A375 (cell line): ENCODE measurements around the gene SSX2B. TPM values are rescaled to one million over a fixed set of nuclear protein-coding genes. Genes with fewer than 3 reads are reported as not detected.

Experiments used
- small RNA-seq: library from RNA; depleted of rRNA; stranded (forward); fragments of <200 nt; gene quantifications from one replicate; pipeline ENCODE3, GENCODE V24; 2014
- total RNA-seq: library from RNA; depleted of rRNA; stranded (reverse); fragments of >200 nt; shearing (Covaris generic); gene quantifications from 2 replicates; pipeline ENCODE4 v1.2.3, GENCODE V29; 2014; rRNA removed

SSX2B gene, protein sequence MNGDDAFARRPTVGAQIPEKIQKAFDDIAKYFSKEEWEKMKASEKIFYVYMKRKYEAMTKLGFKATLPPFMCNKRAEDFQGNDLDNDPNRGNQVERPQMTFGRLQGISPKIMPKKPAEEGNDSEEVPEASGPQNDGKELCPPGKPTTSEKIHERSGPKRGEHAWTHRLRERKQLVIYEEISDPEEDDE
- 24.9 and 31.2 TPM in 2 replicates for total RNA-seq

DNA sequence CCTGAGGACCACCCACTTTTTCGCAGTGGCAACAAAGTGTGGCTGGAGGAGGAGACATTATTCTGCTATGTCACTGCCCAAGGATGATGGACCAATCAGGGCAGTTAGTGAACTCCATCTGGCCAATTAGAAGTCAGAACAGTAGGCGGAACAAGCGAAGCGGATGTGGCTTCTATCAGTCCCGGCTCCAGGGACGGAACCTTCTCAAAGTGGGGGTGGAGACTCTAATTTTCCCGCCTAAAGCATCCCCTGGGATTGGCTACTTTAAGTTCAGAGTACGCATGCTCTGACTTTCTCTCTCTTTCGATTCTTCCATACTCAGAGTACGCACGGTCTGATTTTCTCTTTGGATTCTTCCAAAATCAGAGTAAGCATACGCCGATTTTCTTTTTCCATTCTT is at the start of gene SSX2B:
Gene SSX2B (plus strand): TSS at position 301 of the 400 bp plus-strand sequence. CDS start 1,429 bp downstream, outside the sequence.

DNA sequence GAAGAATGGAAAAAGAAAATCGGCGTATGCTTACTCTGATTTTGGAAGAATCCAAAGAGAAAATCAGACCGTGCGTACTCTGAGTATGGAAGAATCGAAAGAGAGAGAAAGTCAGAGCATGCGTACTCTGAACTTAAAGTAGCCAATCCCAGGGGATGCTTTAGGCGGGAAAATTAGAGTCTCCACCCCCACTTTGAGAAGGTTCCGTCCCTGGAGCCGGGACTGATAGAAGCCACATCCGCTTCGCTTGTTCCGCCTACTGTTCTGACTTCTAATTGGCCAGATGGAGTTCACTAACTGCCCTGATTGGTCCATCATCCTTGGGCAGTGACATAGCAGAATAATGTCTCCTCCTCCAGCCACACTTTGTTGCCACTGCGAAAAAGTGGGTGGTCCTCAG is 44.0 kb upstream of the SSX2B start, which contains the start of gene SSX2:
Gene SSX2 (minus strand): TSS at position 101 of the 400 bp plus-strand sequence. CDS start 1,429 bp downstream, outside the sequence.

DNA sequence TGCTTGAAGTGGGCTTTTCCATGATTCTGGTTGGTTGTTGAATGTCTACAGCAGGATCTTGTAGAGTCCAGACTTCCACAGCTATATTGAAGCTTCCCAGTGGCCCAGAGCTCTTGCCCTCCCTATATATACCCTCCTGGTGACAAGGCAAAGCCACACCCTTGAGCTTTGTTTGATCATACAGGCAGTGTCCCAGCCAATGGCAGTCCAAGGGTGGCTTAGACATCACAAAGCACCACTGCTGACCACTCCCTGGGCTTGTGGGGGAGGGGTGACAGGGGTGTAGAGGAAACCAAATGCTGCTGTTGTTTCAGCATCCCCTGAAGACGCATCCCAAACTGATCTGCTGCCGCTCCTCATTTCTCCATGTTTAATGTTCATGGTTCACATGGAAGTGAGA is 46.3 kb downstream of the SSX2B start, which contains the start of gene SPANXN5:
Gene SPANXN5 (minus strand): TSS at position 101 of the 400 bp plus-strand sequence. CDS start 79 bp downstream, at position 22.

Small RNA genes lying within 50 kb of the gene (small RNA-seq; reads per million reads assigned to genes)
- gene AC244505.3 (not detected), gene AC244505.5 (not detected), gene AC244505.6 (not detected), gene AC244505.7 (not detected)

Other genes with a start within 250 kb of the SSX2B start
- gene XAGE1B, start 234.2 kb upstream of the SSX2B start, total RNA-seq, result 435 and 492 TPM in 2 replicates
- gene SSX7, start 96.4 kb upstream of the SSX2B start, total RNA-seq, result not detected in 2 replicates
- 0.72 and 4.5 TPM in 2 replicates for gene SSX2, start 44.1 kb upstream of the SSX2B start, total RNA-seq
- not detected in 2 replicates for gene SPANXN5, start 46.2 kb downstream of the SSX2B start, total RNA-seq
- not detected in 2 replicates for gene XAGE5, start 60.0 kb downstream of the SSX2B start, total RNA-seq
- not detected in 2 replicates for gene XAGE3, start 116.8 kb downstream of the SSX2B start, total RNA-seq
- 39.3 and 51.9 TPM in 2 replicates for gene FAM156B, start 146.1 kb downstream of the SSX2B start, total RNA-seq
- 7.5 and 16.4 TPM in 2 replicates for gene FAM156A, start 207.3 kb downstream of the SSX2B start, total RNA-seq